ENCODE data around the gene CLSTN1.

CLSTN1 gene

GRCh38 chr1:9730096-9730901 is 93.5 kb downstream of the CLSTN1 start:
- DNase-seq (no peak), ATAC-seq (no peak)

- no peak for ATAC-seq
- DNase-seq = no peak
Measured at GRCh38 chr1:9729523-9729922, 94.2 kb downstream of the CLSTN1 start.

GRCh38 chr1:9728451-9729295 is 95.1 kb downstream of the CLSTN1 start:
- ATAC-seq (peak; percentile 67), DNase-seq (peak; percentile 63)

GRCh38 chr1:9726905-9727595 is 96.7 kb downstream of the CLSTN1 start:
- ATAC-seq (no peak), DNase-seq (no peak)

- ATAC-seq (no peak), DNase-seq (no peak)
Measured at GRCh38 chr1:9726406-9726805, 97.4 kb downstream of the CLSTN1 start.

- DNase-seq (peak; percentile 74), ATAC-seq (peak; percentile 52)
Measured at GRCh38 chr1:9724706-9725476, 98.9 kb downstream of the CLSTN1 start.

GRCh38 chr1:9723926-9724325 is 99.8 kb downstream of the CLSTN1 start:
- DNase-seq = no peak
- ATAC-seq = no peak

- no peak for ATAC-seq
- DNase-seq = no peak
Measured at GRCh38 chr1:9723068-9723805, 100.5 kb downstream of the CLSTN1 start.

- DNase-seq (no peak), ATAC-seq (no peak)
Measured at GRCh38 chr1:9722378-9722749, 101.4 kb downstream of the CLSTN1 start.

GRCh38 chr1:9721606-9722377 is 102.0 kb downstream of the CLSTN1 start:
- peak; percentile 30 for ATAC-seq
- DNase-seq = peak; percentile 88

GRCh38 chr1:9720785-9721605 is 102.8 kb downstream of the CLSTN1 start:
- ATAC-seq (no peak), DNase-seq (no peak)

GRCh38 chr1:9719978-9720722 is 103.6 kb downstream of the CLSTN1 start:
- DNase-seq (no peak), ATAC-seq (no peak)

- DNase-seq (no peak), ATAC-seq (no peak)
Measured at GRCh38 chr1:9718006-9718680, 105.6 kb downstream of the CLSTN1 start.

GRCh38 chr1:9717193-9718005 is 106.4 kb downstream of the CLSTN1 start:
- DNase-seq (peak; percentile 85), ATAC-seq (peak; percentile 71)

- DNase-seq = peak; percentile 40
Measured at GRCh38 chr1:9716404-9717192, 107.2 kb downstream of the CLSTN1 start.

GRCh38 chr1:9715536-9716226 is 108.1 kb downstream of the CLSTN1 start:
- peak; percentile 61 for DNase-seq

More at GRCh38 chr1:9716404-9717192, 107.2 kb downstream of the CLSTN1 start:
- ATAC-seq = no peak

More at GRCh38 chr1:9715536-9716226, 108.1 kb downstream of the CLSTN1 start:
- ATAC-seq = no peak

All from stimulated activated naive CD8-positive, alpha-beta T cell treated with anti-CD3 and anti-CD28 coated beads, Interleukin-15, Interleukin-2, amounts not matched to agents 100 U/mL and 50 U/mL, for 24 hours (primary cell).